GM12872 (cell line): ENCODE results near the gene SEC63.

Experiments
- TF ChIP-seq, protein P1 (sequence below): IDR thresholded peaks from 3 replicates; pipeline ENCODE4 v1.5.1; 2011; ENCODE audit warnings: low read depth, mild to moderate bottlenecking, low read length, moderate library complexity; ENCODE audit not compliant: insufficient read depth

The SEC63 gene

GRCh38 chr6:107928984-107929383 is 29.0 kb downstream of the SEC63 start:
- TF ChIP-seq, protein P1, sequence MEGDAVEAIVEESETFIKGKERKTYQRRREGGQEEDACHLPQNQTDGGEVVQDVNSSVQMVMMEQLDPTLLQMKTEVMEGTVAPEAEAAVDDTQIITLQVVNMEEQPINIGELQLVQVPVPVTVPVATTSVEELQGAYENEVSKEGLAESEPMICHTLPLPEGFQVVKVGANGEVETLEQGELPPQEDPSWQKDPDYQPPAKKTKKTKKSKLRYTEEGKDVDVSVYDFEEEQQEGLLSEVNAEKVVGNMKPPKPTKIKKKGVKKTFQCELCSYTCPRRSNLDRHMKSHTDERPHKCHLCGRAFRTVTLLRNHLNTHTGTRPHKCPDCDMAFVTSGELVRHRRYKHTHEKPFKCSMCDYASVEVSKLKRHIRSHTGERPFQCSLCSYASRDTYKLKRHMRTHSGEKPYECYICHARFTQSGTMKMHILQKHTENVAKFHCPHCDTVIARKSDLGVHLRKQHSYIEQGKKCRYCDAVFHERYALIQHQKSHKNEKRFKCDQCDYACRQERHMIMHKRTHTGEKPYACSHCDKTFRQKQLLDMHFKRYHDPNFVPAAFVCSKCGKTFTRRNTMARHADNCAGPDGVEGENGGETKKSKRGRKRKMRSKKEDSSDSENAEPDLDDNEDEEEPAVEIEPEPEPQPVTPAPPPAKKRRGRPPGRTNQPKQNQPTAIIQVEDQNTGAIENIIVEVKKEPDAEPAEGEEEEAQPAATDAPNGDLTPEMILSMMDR, result no peak

GRCh38 chr6:107917451-107918375 is 40.3 kb downstream of the SEC63 start:
- TF ChIP-seq, protein P1, result no peak

- TF ChIP-seq, protein P1, result no peak
Measured at GRCh38 chr6:107911692-107912091, 46.3 kb downstream of the SEC63 start.

DNA sequence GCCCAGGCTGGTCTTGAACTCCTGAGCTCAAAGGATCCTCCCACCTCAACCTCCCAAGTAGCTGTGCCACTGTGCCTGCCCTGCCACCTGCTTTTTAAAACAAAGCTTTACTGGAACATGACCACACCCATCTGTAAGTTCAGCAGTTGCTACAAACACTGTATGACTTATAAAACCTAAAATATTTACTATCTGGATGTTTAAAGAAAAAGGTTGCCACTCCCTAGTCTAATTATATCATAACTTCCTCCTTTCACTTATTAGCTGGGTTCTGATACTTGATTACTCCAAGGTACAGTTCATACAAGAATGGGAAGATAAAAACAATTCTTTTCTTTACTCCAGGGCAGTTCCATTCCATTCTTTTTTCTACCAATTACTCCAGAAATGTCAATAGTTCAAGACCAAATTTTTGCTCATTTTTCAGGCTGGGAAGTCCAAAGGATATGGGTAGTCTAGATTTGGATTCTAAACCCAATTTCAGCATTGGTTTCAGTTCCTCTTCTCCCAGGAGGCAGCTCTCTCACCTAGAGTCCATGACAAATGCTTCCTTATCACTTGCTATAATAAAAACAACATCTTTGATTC is 63.1 kb downstream of the SEC63 start:
- TF ChIP-seq, protein P1, result no peak

DNA sequence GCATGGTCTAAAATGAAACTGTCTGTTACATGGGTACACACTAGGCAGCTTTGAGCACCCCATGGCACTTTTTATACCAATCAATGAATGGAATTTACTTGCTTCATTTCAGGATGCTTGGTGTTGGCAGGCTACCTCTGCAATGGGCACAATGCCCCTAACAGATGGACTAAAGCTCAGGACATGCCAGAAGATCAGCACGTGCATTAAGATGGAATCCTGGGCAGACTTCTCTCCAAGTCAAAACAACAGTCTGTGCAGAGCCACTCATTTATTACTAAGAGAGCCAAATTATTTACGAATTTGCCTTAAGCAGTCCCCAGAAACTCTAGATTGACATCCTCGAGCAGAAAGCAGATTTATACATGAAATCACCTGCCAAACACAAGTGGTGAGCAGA is 78.1 kb downstream of the SEC63 start:
- TF ChIP-seq, protein P1, result no peak

DNA sequence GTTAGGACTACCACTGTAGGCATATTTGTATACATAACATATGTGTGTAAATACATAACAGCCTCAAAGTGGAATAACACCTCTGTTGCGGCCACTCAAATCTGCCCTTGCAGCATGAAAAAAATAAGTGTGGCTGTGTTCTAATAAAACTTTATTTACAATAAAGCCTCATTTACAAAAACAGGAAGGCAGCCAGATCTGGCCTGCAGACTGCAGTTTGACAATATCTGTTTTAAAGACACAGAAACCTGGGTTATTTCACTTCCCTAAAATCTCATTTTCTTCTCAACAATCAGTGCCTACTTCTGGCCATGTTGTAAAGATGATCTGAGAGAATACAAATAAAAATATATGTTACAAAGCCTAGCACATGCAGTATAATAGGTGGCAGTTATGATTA is 80.0 kb downstream of the SEC63 start:
- TF ChIP-seq, protein P1, result no peak

GRCh38 chr6:107871976-107872375 is 86.0 kb downstream of the SEC63 start:
- TF ChIP-seq, protein P1, result no peak
